Liver (tissue), 9 donors: ENCODE results near the gene CCIN. TPM values are rescaled to one million over a fixed set of nuclear protein-coding genes. Genes with fewer than 3 reads are reported as not detected.

Source experiments
- DNase-seq: peaks from one replicate; pipeline ENCODE4 v3.0.0-alpha.2; 2017; ENCODE audit warnings: low spot score
- H3K27ac ChIP-seq, 2 donors: one replicate each; pipeline ENCODE4 v1.7.0; 2013; ENCODE audit warnings: inconsistent platforms in 2 of 2, low read length in 2 of 2, control low read depth in 1 of 2, low read depth in 1 of 2, mild to moderate bottlenecking in 1 of 2
- H3K27me3 ChIP-seq, 4 donors: one replicate each; pipeline versions ENCODE4 v1.6.1 to v1.7.0; 2013; ENCODE audit warnings: low read length in 3 of 4, inconsistent platforms in 1 of 4, mild to moderate bottlenecking in 1 of 4, moderate library complexity in 1 of 4; ENCODE audit not compliant: control insufficient read depth in 4 of 4, insufficient read depth in 4 of 4
- H3K36me3 ChIP-seq, 4 donors: one replicate each; pipeline versions ENCODE4 v1.6.1 to v1.7.0; 2013; ENCODE audit warnings: low read length in 3 of 4, mild to moderate bottlenecking in 3 of 4, low read depth in 1 of 4, moderate library complexity in 1 of 4; ENCODE audit not compliant: control insufficient read depth in 4 of 4, insufficient read depth in 3 of 4
- H3K4me1 ChIP-seq, 4 donors: one replicate each; pipeline versions ENCODE4 v1.6.1 to v1.7.0; 2013; ENCODE audit warnings: low read length in 3 of 4, mild to moderate bottlenecking in 3 of 4, moderate library complexity in 1 of 4; ENCODE audit not compliant: control insufficient read depth in 4 of 4, insufficient read depth in 4 of 4
- H3K4me3 ChIP-seq, 3 donors: one replicate each; pipeline versions ENCODE4 v1.6.1 to v1.7.0; 2013; ENCODE audit warnings: low read length in 3 of 3, control low read depth in 1 of 3, low read depth in 1 of 3, mild to moderate bottlenecking in 1 of 3
- H3K9ac ChIP-seq, 2 donors: one replicate each; pipeline ENCODE4 v1.7.0; 2013; ENCODE audit warnings: low read length in 2 of 2, mild to moderate bottlenecking in 2 of 2, moderate library complexity in 2 of 2, control low read depth in 1 of 2, low read depth in 1 of 2
- H3K9me3 ChIP-seq, 4 donors: one replicate each; pipeline versions ENCODE4 v1.6.1 to v1.7.0; 2013; ENCODE audit warnings: low read length in 3 of 4; ENCODE audit not compliant: control insufficient read depth in 4 of 4
- FOXA1 ChIP-seq: IDR thresholded peaks from 2 replicates; pipeline ENCODE4 v1.6.1; 2016; ENCODE audit warnings: antibody characterized with exemption
- GABPA ChIP-seq, 2 donors: IDR thresholded peaks in 1 of 2; conservative IDR thresholded peaks in 1 of 2; 2 replicates each; pipeline ENCODE4 v1.6.1; 2016; ENCODE audit warnings: antibody characterized with exemption in 2 of 2, mild to moderate bottlenecking in 1 of 2, moderate library complexity in 1 of 2
- HNF4A ChIP-seq, 2 donors: conservative IDR thresholded peaks; 2 replicates each; pipeline ENCODE4 v1.6.1; 2016; ENCODE audit warnings: antibody characterized with exemption in 2 of 2, mild to moderate bottlenecking in 2 of 2
- HNF4G ChIP-seq: IDR thresholded peaks from 2 replicates; pipeline ENCODE4 v1.6.1; 2016; ENCODE audit warnings: antibody characterized with exemption
- JUND ChIP-seq, 2 donors: IDR thresholded peaks; 2 replicates each; pipeline ENCODE4 v1.6.1; 2016; ENCODE audit warnings: antibody characterized with exemption in 2 of 2
- NR2F2 ChIP-seq: IDR thresholded peaks from 2 replicates; pipeline ENCODE4 v1.6.1; 2016; ENCODE audit warnings: antibody characterized with exemption
- RXRA ChIP-seq, 2 donors: IDR thresholded peaks; 2 replicates each; pipeline ENCODE4 v1.6.1; 2017 to 2018; ENCODE audit warnings: antibody characterized with exemption in 2 of 2, mild to moderate bottlenecking in 1 of 2
- SP1 ChIP-seq: IDR thresholded peaks from 2 replicates; pipeline ENCODE4 v1.6.1; 2018; ENCODE audit warnings: antibody characterized with exemption, mild to moderate bottlenecking
- TAF1 ChIP-seq: conservative IDR thresholded peaks from 2 replicates; pipeline ENCODE4 v1.6.1; 2016; ENCODE audit warnings: antibody characterized with exemption, mild to moderate bottlenecking
- WGBS: extraction: QIAGEN DNeasy Blood & Tissue Kit; methylation state at CpG from one replicate; pipeline ENCODE4 v1.1.7; 2013; 5-methylcytosine and 5-hydroxymethylcytosine counted together
- polyA plus RNA-seq, 2 donors: library from polyadenylated mRNA; stranded (reverse) in 1 of 2; unstranded in 1 of 2; fragments of 200-250 nt in 1 of 2; fragments of >200 nt in 1 of 2; fragmentation: Nextera tagmentation in 1 of 2; extraction: Ambion mirVana in 1 of 2; gene quantifications; one replicate each; pipeline versions ENCODE4 v1.2.1 to v1.2.3, GENCODE V29; 2013 to 2015
- total RNA-seq, 2 donors: library from RNA; depleted of rRNA; stranded (reverse); fragments of >200 nt; gene quantifications; one replicate each; pipeline ENCODE4 v1.2.3, GENCODE V29; 2014
- TF ChIP-seq, protein P1 (sequence below): IDR thresholded peaks from 2 replicates; pipeline ENCODE4 v1.6.1; 2016; ENCODE audit warnings: antibody characterized with exemption
- TF ChIP-seq, protein P2 (sequence below): IDR thresholded peaks from 2 replicates; pipeline ENCODE4 v1.6.1; 2016; ENCODE audit warnings: antibody characterized with exemption
- TF ChIP-seq, protein P3 (sequence below): fragments of 150-350 bp; IDR thresholded peaks from 2 replicates; pipeline ENCODE4 v1.5.1; 2017; ENCODE audit warnings: improper control_type of control experiment, low read depth, low read length; ENCODE audit not compliant: missing input control
- TF ChIP-seq, protein P4 (sequence below): IDR thresholded peaks from 2 replicates; pipeline ENCODE4 v1.6.1; 2016; ENCODE audit warnings: antibody characterized with exemption
- TF ChIP-seq, protein P5 (sequence below): IDR thresholded peaks from 2 replicates; pipeline ENCODE4 v1.6.1; 2016; ENCODE audit warnings: antibody characterized with exemption, mild to moderate bottlenecking
- donor health status: healthy.
- donor health status: healthy.
- donor health status: healthy.
- donor health status: healthy.
- donor health status: healthy.

CCIN gene
- total and polyA plus RNA-seq, 4 donors = not detected

DNA sequence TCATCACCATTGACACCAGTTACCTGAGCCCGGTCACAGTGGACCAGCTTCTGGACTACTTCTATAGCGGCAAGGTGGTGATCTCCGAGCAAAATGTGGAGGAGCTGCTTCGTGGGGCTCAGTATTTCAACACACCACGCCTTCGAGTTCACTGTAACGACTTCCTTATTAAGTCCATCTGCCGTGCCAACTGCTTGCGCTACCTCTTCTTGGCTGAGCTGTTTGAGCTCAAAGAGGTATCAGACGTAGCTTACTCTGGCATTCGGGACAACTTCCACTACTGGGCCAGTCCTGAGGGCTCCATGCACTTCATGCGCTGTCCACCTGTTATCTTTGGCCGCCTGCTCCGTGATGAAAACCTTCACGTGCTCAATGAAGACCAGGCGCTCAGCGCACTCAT lies 520 bp downstream of the CCIN start:
- no peak for DNase-seq
- Histone ChIP-seq H3K36me3 (no peaks in the 10 kb centered on the region), H3K4me1 (peaks cover 0 to 2% (median 0%) of the 10 kb centered on the region in 4 donors), H3K4me3 (no peak overlapping the region), H3K9ac (no peak overlapping the region), H3K9me3 (no peaks in the 10 kb centered on the region), H3K27ac (no peak overlapping the region), H3K27me3 (no peaks in the 10 kb centered on the region)
- 88% methylated on average over 17 of the region's 17 CpGs for WGBS
- no peak for TF ChIP-seq SP1
- TF ChIP-seq, protein P1, sequence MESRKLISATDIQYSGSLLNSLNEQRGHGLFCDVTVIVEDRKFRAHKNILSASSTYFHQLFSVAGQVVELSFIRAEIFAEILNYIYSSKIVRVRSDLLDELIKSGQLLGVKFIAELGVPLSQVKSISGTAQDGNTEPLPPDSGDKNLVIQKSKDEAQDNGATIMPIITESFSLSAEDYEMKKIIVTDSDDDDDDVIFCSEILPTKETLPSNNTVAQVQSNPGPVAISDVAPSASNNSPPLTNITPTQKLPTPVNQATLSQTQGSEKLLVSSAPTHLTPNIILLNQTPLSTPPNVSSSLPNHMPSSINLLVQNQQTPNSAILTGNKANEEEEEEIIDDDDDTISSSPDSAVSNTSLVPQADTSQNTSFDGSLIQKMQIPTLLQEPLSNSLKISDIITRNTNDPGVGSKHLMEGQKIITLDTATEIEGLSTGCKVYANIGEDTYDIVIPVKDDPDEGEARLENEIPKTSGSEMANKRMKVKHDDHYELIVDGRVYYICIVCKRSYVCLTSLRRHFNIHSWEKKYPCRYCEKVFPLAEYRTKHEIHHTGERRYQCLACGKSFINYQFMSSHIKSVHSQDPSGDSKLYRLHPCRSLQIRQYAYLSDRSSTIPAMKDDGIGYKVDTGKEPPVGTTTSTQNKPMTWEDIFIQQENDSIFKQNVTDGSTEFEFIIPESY = no peak
- TF ChIP-seq, protein P2, sequence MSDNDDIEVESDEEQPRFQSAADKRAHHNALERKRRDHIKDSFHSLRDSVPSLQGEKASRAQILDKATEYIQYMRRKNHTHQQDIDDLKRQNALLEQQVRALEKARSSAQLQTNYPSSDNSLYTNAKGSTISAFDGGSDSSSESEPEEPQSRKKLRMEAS = no peak
- TF ChIP-seq GABPA (IDR thresholded peaks at IDR 0.05 in 1 of 2, conservative IDR thresholded peaks at IDR 0.05 in 1 of 2) = no peak
- TF ChIP-seq, protein P3, sequence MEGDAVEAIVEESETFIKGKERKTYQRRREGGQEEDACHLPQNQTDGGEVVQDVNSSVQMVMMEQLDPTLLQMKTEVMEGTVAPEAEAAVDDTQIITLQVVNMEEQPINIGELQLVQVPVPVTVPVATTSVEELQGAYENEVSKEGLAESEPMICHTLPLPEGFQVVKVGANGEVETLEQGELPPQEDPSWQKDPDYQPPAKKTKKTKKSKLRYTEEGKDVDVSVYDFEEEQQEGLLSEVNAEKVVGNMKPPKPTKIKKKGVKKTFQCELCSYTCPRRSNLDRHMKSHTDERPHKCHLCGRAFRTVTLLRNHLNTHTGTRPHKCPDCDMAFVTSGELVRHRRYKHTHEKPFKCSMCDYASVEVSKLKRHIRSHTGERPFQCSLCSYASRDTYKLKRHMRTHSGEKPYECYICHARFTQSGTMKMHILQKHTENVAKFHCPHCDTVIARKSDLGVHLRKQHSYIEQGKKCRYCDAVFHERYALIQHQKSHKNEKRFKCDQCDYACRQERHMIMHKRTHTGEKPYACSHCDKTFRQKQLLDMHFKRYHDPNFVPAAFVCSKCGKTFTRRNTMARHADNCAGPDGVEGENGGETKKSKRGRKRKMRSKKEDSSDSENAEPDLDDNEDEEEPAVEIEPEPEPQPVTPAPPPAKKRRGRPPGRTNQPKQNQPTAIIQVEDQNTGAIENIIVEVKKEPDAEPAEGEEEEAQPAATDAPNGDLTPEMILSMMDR = no peak

DNA sequence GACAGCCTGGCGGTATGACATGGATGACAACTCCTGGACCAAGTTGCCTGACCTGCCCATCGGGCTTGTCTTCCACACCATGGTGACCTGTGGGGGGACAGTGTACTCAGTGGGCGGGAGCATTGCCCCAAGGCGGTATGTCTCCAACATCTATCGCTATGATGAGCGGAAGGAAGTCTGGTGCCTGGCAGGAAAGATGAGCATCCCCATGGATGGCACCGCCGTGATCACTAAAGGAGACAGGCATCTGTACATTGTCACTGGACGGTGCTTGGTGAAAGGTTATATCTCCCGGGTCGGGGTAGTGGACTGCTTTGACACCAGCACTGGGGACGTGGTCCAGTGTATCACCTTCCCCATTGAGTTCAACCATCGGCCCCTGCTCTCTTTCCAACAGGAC lies 1.3 kb downstream of the CCIN start:
- no peak overlapping the region for H3K27ac ChIP-seq
- H3K9me3 ChIP-seq = no peaks in the 10 kb centered on the region
- DNase-seq = no peak
- 92% methylated on average over 13 of the region's 13 CpGs for WGBS
- peaks cover 0 to 2% (median 0%) of the 10 kb centered on the region in 4 donors for H3K4me1 ChIP-seq
- no peaks in the 10 kb centered on the region for H3K36me3 ChIP-seq
- H3K27me3 ChIP-seq = no peaks in the 10 kb centered on the region
- H3K4me3 ChIP-seq = no peak overlapping the region
- H3K9ac ChIP-seq = no peak overlapping the region
- TF ChIP-seq, protein P4, sequence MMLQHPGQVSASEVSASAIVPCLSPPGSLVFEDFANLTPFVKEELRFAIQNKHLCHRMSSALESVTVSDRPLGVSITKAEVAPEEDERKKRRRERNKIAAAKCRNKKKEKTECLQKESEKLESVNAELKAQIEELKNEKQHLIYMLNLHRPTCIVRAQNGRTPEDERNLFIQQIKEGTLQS = no peak
- no peak for TF ChIP-seq SP1
- TF ChIP-seq, protein P3 = no peak
- TF ChIP-seq GABPA (IDR thresholded peaks at IDR 0.05 in 1 of 2, conservative IDR thresholded peaks at IDR 0.05 in 1 of 2) = no peak
- TF ChIP-seq FOXA1 = no peak
- TF ChIP-seq JUND (IDR thresholded peaks at IDR 0.05) = no peak
- no peak for TF ChIP-seq RXRA (IDR thresholded peaks at IDR 0.05)
- TF ChIP-seq NR2F2 = no peak
- TF ChIP-seq TAF1 = no peak
- TF ChIP-seq, protein P5, sequence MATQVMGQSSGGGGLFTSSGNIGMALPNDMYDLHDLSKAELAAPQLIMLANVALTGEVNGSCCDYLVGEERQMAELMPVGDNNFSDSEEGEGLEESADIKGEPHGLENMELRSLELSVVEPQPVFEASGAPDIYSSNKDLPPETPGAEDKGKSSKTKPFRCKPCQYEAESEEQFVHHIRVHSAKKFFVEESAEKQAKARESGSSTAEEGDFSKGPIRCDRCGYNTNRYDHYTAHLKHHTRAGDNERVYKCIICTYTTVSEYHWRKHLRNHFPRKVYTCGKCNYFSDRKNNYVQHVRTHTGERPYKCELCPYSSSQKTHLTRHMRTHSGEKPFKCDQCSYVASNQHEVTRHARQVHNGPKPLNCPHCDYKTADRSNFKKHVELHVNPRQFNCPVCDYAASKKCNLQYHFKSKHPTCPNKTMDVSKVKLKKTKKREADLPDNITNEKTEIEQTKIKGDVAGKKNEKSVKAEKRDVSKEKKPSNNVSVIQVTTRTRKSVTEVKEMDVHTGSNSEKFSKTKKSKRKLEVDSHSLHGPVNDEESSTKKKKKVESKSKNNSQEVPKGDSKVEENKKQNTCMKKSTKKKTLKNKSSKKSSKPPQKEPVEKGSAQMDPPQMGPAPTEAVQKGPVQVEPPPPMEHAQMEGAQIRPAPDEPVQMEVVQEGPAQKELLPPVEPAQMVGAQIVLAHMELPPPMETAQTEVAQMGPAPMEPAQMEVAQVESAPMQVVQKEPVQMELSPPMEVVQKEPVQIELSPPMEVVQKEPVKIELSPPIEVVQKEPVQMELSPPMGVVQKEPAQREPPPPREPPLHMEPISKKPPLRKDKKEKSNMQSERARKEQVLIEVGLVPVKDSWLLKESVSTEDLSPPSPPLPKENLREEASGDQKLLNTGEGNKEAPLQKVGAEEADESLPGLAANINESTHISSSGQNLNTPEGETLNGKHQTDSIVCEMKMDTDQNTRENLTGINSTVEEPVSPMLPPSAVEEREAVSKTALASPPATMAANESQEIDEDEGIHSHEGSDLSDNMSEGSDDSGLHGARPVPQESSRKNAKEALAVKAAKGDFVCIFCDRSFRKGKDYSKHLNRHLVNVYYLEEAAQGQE = no peak
- no peak for TF ChIP-seq HNF4A (conservative IDR thresholded peaks at IDR 0.05)
- no peak for TF ChIP-seq HNF4G
- TF ChIP-seq, protein P2 = no peak
